Prostate gland (tissue), 2 donors: ENCODE data around the gene CALHM2. TPM values are rescaled to one million over a fixed set of nuclear protein-coding genes. Genes with fewer than 3 reads are reported as not detected.

ENCODE experiments used
- DNase-seq: peaks from one replicate; pipeline ENCODE4 v3.0.0-alpha.2; 2019; ENCODE audit warnings: low spot score
- H3K27ac ChIP-seq, 2 donors: fragments of 200-600 bp; sonication (generic); 2 replicates each; pipeline ENCODE4 v1.5.1; 2017 to 2019
- H3K27me3 ChIP-seq: fragments of 200-600 bp; sonication (generic); replicated peaks from 2 replicates; pipeline ENCODE4 v1.5.1; 2019; ENCODE audit not compliant: insufficient read depth
- H3K36me3 ChIP-seq, 2 donors: fragments of 200-600 bp; sonication (generic); 1 replicate in 1 of 2; 2 replicates in 1 of 2; pipeline versions ENCODE4 v1.5.1 to v1.8.1; 2017 to 2019
- H3K4me1 ChIP-seq: fragments of 200-600 bp; sonication (generic); replicated peaks from 2 replicates; pipeline ENCODE4 v1.5.1; 2019
- H3K4me3 ChIP-seq, 2 donors: fragments of 200-600 bp; sonication (generic); 2 replicates each; pipeline ENCODE4 v1.5.1; 2017 to 2019
- H3K9me3 ChIP-seq: fragments of 200-600 bp; sonication (generic); 2 replicates; pipeline ENCODE4 v1.5.1; 2017
- POLR2A ChIP-seq: fragments of 450-650 bp; IDR thresholded peaks from one replicate; pipeline ENCODE4 v1.6.1; 2016; ENCODE audit warnings: antibody characterized with exemption, mild to moderate bottlenecking
- POLR2AphosphoS5 ChIP-seq: sonication (generic); formaldehyde crosslinking; IDR thresholded peaks from one replicate; pipeline ENCODE4 v1.6.1; 2017; ENCODE audit warnings: antibody characterized with exemption
- WGBS: methylation state at CpG from one replicate; pipeline ENCODE4 v1.1.5; 2018; 5-methylcytosine and 5-hydroxymethylcytosine counted together
- intact Hi-C: fragments of 100-400 bp; cut with DNase I; formaldehyde crosslinking; loops from one replicate; pipeline ENCODE4 v1.14.2; 2022
- total RNA-seq, 2 donors: library from RNA; depleted of rRNA; stranded (reverse); fragments of >200 nt; gene quantifications; one replicate each; pipeline ENCODE4 v1.1.0, GENCODE V29; 2016
- TF ChIP-seq, protein P1 (sequence below), 4 experiments: fragments of 200-600 bp in 2 of 4; fragments of 450-650 bp in 2 of 4; sonication (generic) in 2 of 4; IDR thresholded peaks; 1 replicate in 3 of 4; 2 replicates in 1 of 4; pipeline ENCODE4 v1.5.1; 2016 to 2019; ENCODE audit warnings: antibody characterized with exemption in 4 of 4, mild to moderate bottlenecking in 2 of 4, moderate library complexity in 2 of 4

CALHM2 gene
- total RNA-seq, 2 donors from 2014 or later, result 11.7 to 82.8 TPM

DNA sequence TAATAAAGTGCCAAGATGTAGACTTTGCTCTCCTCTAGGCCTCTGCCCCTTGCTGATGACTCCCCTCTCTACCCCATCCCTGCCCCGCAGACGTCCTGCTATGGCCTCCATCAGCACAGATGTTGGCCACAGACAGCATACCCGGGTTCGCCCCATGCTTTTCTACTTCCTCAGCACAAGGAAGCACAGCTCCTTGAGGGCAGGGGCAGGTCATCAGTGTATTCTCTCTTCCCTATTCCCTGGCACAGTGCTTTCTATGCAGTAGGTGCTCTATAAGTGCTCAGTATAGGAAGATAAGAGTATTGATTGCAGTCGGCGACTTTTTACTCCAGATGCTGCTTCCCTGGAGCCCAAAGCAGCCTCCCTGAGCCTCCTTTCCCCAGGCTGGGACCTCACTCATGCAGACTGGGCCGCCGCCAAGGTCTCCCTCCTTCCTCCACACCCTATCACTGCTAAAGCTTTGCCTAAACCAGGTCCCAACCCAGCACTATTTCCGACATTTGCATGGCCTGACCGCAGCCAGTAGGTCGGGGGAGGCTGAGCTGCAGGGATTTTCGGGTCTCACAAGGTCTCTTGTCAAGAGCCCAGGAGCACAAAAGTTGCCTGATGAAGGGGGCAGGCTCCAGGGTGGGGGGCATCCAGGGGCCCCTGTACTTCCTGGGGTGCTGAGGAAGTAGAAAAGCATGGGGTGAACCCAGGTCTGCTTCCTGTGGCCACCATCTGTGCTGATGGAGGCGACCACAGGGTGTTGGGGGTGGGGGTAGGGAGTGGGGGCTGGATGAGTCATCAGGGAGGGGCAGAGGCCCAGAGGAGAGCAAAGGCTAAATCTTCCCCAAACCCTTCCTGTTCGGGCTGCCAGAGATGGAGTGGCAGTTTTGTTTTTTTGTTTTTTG, 18.8 kb upstream of the CALHM2 start:
- no peak overlapping the region for H3K27ac ChIP-seq
- intact Hi-C loops, result no loop called here
- no peak for TF ChIP-seq POLR2A
- TF ChIP-seq POLR2AphosphoS5, result no peak
- TF ChIP-seq, protein P1, sequence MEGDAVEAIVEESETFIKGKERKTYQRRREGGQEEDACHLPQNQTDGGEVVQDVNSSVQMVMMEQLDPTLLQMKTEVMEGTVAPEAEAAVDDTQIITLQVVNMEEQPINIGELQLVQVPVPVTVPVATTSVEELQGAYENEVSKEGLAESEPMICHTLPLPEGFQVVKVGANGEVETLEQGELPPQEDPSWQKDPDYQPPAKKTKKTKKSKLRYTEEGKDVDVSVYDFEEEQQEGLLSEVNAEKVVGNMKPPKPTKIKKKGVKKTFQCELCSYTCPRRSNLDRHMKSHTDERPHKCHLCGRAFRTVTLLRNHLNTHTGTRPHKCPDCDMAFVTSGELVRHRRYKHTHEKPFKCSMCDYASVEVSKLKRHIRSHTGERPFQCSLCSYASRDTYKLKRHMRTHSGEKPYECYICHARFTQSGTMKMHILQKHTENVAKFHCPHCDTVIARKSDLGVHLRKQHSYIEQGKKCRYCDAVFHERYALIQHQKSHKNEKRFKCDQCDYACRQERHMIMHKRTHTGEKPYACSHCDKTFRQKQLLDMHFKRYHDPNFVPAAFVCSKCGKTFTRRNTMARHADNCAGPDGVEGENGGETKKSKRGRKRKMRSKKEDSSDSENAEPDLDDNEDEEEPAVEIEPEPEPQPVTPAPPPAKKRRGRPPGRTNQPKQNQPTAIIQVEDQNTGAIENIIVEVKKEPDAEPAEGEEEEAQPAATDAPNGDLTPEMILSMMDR (IDR thresholded peaks at IDR 0.05), result no peak
- H3K4me3 ChIP-seq, result no peak overlapping the region
- no peak for DNase-seq
- no peaks in the 10 kb centered on the region for H3K4me1 ChIP-seq
- no peaks in the 10 kb centered on the region for H3K27me3 ChIP-seq
- no peaks in the 10 kb centered on the region for H3K9me3 ChIP-seq
- WGBS, result 72% methylated on average over 14 of the region's 14 CpGs
- H3K36me3 ChIP-seq, result no peaks in the 10 kb centered on the region

DNA sequence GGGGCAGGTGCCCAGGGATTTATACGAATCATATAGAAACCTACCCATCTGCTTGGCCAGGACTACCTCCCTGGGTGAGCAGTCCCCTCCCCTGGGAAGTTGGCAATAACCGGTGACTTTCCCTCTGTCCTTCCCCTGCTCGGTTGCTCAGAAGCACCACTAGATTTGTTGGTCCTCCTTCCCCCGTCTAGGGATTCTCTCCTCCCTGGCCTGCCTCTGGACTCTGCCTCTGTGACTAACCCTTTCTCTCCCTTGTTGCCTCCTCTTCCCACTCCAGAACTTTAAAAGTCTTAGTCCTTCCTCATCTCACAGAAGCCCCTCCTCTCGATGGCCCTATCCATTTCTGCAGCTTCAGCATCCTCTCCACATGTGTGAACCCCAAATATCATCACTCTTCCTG, 17.0 kb upstream of the CALHM2 start:
- intact Hi-C loops, result no loop called here
- no peaks in the 10 kb centered on the region for H3K9me3 ChIP-seq
- H3K4me1 ChIP-seq, result no peaks in the 10 kb centered on the region
- H3K36me3 ChIP-seq, result no peaks in the 10 kb centered on the region
- no peak overlapping the region for H3K4me3 ChIP-seq
- TF ChIP-seq POLR2AphosphoS5 (no peak), POLR2A (no peak)
- TF ChIP-seq, protein P1 (IDR thresholded peaks at IDR 0.05), result no peak
- no peaks in the 10 kb centered on the region for H3K27me3 ChIP-seq
- DNase-seq, result no peak
- 55% methylated on average over 5 of the region's 5 CpGs for WGBS
- no peak overlapping the region for H3K27ac ChIP-seq

DNA sequence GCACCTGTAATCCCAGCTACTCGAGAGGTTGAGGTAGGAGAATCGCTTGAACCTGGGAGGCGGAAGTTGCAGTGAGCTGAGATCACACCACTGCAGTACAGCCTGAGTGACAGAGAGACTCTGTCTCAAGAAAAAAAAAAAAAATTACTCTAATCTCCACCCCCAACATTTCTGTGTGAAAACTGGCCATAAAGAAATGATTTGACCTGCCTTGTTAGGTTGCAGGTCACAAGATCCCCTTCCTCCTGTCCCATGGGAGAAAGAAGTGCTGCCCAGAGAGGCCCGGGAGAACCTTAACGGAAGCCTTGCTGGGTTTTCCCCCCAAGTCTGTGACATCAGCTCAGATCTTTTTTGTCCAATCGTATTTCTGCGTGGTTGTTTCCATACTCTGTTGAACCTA, 15.2 kb upstream of the CALHM2 start:
- Histone ChIP-seq H3K4me3 (no peak overlapping the region), H3K27me3 (no peaks in the 10 kb centered on the region), H3K4me1 (no peaks in the 10 kb centered on the region), H3K27ac (no peak overlapping the region), H3K36me3 (no peaks in the 10 kb centered on the region), H3K9me3 (no peaks in the 10 kb centered on the region)
- 89% methylated on average over 7 of the region's 7 CpGs for WGBS
- TF ChIP-seq POLR2A (no peak), POLR2AphosphoS5 (no peak)
- TF ChIP-seq, protein P1 (IDR thresholded peaks at IDR 0.05), result no peak
- no peak for DNase-seq
- intact Hi-C loops, result no loop called here

DNA sequence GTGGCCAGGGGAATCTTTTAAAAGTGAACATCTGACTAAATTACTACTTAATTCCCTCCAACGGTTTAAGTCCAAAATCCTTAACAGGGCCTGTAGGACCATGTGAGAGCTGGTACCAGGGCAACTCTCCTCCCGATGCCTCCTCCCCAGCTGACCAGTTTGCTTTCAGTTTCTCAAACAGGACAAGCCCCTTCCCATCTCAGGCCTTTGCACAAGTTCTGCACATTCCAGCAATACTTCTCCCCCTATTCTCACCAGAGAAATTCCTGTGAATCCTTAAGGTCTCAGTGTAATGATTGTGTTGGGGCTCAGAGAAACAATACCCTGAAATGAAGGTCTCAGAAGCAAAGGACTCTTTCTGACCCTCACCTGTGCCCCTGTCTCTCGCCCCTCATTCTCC, 14.6 kb upstream of the CALHM2 start:
- Histone ChIP-seq H3K27me3 (no peaks in the 10 kb centered on the region), H3K36me3 (no peaks in the 10 kb centered on the region), H3K9me3 (no peaks in the 10 kb centered on the region), H3K27ac (no peak overlapping the region), H3K4me1 (no peaks in the 10 kb centered on the region), H3K4me3 (no peak overlapping the region)
- intact Hi-C loops, result no loop called here
- no peak for DNase-seq
- no peak for TF ChIP-seq POLR2A
- no peak for TF ChIP-seq POLR2AphosphoS5
- TF ChIP-seq, protein P1 (IDR thresholded peaks at IDR 0.05), result no peak
- WGBS, result 88% methylated on average over 3 of the region's 3 CpGs
